Mammary epithelial cell (primary cell): ENCODE results near the gene CDK15.
A peak's percentile ranks its signal among the peaks of the same experiment; 100 is the strongest.
"Not testable (repeated sequence)": the region's sequence is repeated elsewhere in the genome, so short reads cannot be mapped to it uniquely, and the experiment has no call there.

Experiments used
- EZH2 ChIP-seq: IDR thresholded peaks from 2 replicates; pipeline ENCODE4 v1.6.1; 2012; ENCODE audit warnings: low read length, inconsistent platforms, borderline replicate concordance
- TF ChIP-seq, protein P1 (sequence below), 2 donors: IDR thresholded peaks in 1 of 2; conservative IDR thresholded peaks in 1 of 2; 2 replicates each; pipeline ENCODE4 v1.5.1; 2011 to 2012; ENCODE audit warnings: inconsistent platforms in 2 of 2, low read length in 2 of 2, mild to moderate bottlenecking in 2 of 2, control low read depth in 1 of 2, low read depth in 1 of 2; ENCODE audit not compliant: insufficient read depth in 1 of 2; ENCODE audit errors: extremely low read depth in 1 of 2

- TF ChIP-seq, protein P1, sequence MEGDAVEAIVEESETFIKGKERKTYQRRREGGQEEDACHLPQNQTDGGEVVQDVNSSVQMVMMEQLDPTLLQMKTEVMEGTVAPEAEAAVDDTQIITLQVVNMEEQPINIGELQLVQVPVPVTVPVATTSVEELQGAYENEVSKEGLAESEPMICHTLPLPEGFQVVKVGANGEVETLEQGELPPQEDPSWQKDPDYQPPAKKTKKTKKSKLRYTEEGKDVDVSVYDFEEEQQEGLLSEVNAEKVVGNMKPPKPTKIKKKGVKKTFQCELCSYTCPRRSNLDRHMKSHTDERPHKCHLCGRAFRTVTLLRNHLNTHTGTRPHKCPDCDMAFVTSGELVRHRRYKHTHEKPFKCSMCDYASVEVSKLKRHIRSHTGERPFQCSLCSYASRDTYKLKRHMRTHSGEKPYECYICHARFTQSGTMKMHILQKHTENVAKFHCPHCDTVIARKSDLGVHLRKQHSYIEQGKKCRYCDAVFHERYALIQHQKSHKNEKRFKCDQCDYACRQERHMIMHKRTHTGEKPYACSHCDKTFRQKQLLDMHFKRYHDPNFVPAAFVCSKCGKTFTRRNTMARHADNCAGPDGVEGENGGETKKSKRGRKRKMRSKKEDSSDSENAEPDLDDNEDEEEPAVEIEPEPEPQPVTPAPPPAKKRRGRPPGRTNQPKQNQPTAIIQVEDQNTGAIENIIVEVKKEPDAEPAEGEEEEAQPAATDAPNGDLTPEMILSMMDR (conservative IDR thresholded peaks at IDR 0.05 in 1 of 2, IDR thresholded peaks at IDR 0.05 in 1 of 2; ENCODE audit: extremely low read depth in 1 of 2, insufficient read depth in 1 of 2, low read depth in 1 of 2, low read length in 2 of 2) = peak; percentile 44 to 56
- not testable (repeated sequence) for TF ChIP-seq EZH2
These were observed 7.4 kb upstream of the CDK15 start for GRCh38 chr2:201798914-201799285.
